Measurements from ENCODE around the gene DENND2A.

- no peak for TF ChIP-seq CTCF (IDR thresholded peaks at IDR 0.05 in 4 of 5, conservative IDR thresholded peaks at IDR 0.05 in 1 of 5)
- no peak for TF ChIP-seq POLR2A (IDR thresholded peaks at IDR 0.05)
Measured at GRCh38 chr7:140659856-140660255, 19.2 kb upstream of the DENND2A start.
